Lower leg skin (tissue), 3 donors: ENCODE measurements around the gene TMEM231.
"Not testable (repeated sequence)": the region's sequence is repeated elsewhere in the genome, so short reads cannot be mapped to it uniquely, and the experiment has no call there.

Source experiments
- POLR2A ChIP-seq, 2 donors: fragments of 450-650 bp; IDR thresholded peaks; one replicate each; pipeline ENCODE4 v1.6.1; 2016 to 2017; ENCODE audit warnings: antibody characterized with exemption in 2 of 2, mild to moderate bottlenecking in 1 of 2, moderate library complexity in 1 of 2
- TF ChIP-seq, protein P1 (sequence below), 3 donors: fragments of 450-650 bp; IDR thresholded peaks; one replicate each; pipeline ENCODE4 v1.5.1; 2016; ENCODE audit warnings: antibody characterized with exemption in 3 of 3, mild to moderate bottlenecking in 3 of 3, moderate library complexity in 2 of 3

DNA sequence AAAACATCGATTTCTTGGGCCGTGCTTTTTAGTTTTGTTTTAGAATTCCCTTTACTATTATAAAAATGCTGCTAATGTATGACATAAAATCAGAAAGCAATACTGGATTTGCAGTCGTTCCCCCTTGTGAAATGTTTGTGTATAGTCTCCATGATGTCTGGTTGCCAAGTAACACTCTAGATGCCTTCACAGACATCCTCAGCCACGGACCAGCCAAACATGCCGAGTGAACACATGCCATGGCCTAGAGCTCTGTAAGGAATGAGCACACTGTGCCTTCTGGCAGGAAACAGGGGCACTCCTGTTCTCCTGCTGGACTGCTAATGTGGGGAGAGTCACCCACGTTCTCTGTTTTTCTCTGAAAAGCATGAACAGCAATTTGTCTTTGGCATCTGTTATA, 54.2 kb downstream of the TMEM231 start:
- TF ChIP-seq, protein P1, sequence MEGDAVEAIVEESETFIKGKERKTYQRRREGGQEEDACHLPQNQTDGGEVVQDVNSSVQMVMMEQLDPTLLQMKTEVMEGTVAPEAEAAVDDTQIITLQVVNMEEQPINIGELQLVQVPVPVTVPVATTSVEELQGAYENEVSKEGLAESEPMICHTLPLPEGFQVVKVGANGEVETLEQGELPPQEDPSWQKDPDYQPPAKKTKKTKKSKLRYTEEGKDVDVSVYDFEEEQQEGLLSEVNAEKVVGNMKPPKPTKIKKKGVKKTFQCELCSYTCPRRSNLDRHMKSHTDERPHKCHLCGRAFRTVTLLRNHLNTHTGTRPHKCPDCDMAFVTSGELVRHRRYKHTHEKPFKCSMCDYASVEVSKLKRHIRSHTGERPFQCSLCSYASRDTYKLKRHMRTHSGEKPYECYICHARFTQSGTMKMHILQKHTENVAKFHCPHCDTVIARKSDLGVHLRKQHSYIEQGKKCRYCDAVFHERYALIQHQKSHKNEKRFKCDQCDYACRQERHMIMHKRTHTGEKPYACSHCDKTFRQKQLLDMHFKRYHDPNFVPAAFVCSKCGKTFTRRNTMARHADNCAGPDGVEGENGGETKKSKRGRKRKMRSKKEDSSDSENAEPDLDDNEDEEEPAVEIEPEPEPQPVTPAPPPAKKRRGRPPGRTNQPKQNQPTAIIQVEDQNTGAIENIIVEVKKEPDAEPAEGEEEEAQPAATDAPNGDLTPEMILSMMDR (IDR thresholded peaks at IDR 0.05): not testable (repeated sequence)
- TF ChIP-seq POLR2A (IDR thresholded peaks at IDR 0.05): not testable (repeated sequence)
